B cell (primary cell): ENCODE results near the gene ARHGAP30. TPM values are rescaled to one million over a fixed set of nuclear protein-coding genes. Genes with fewer than 3 reads are reported as not detected.
"Not testable (repeated sequence)": the region's sequence is repeated elsewhere in the genome, so short reads cannot be mapped to it uniquely, and the experiment has no call there.

ENCODE experiments used
- ATAC-seq: fragments of 200-7000 bp; cut with Tn5 transposase; one replicate; pipeline ENCODE4 v1.10.0; 2021; ENCODE audit warnings: low read depth, mild to moderate bottlenecking, moderate number of reproducible peaks, moderate library complexity
- CTCF ChIA-PET: fragments of 350-600 bp; sonication (Branson Sonifier 250); formaldehyde crosslinking; loops from one replicate; lab custom pipeline; 2021; ENCODE audit warnings: antibody characterized with exemption, inconsistent platforms; lab: Charles Lee
- POLR2A ChIA-PET: fragments of 350-600 bp; sonication (Branson Sonifier 250); formaldehyde crosslinking; loops from one replicate; lab custom pipeline; 2021; ENCODE audit warnings: antibody characterized with exemption; lab: Charles Lee
- DNase-seq: peaks from one replicate; pipeline ENCODE4 v3.0.0; 2013
- H2AFZ ChIP-seq: 2 replicates; pipeline ENCODE4 v1.6.1; 2012; ENCODE audit warnings: mild to moderate bottlenecking, low read depth, low read length; ENCODE audit not compliant: insufficient read depth, poor library complexity, severe bottlenecking
- H3K27ac ChIP-seq, 2 donors: 1 replicate in 1 of 2; 2 replicates in 1 of 2; pipeline ENCODE4 v1.5.1; 2012 to 2013; ENCODE audit warnings: low read length in 2 of 2, mild to moderate bottlenecking in 2 of 2, moderate library complexity in 1 of 2
- H3K27me3 ChIP-seq, 4 experiments: fragments of 200-600 bp in 1 of 4; sonication (generic) in 1 of 4; replicated peaks in 1 of 4; 1 replicate in 2 of 4; 2 replicates in 2 of 4; pipeline versions ENCODE4 v1.6.1 to v1.7.0; 2013 to 2016; ENCODE audit warnings: low read length in 3 of 4, mild to moderate bottlenecking in 2 of 4, mixed read lengths in 1 of 4, moderate library complexity in 1 of 4; ENCODE audit not compliant: insufficient read depth in 4 of 4, control insufficient read depth in 3 of 4; ENCODE audit errors: control extremely low read depth in 1 of 4
- H3K36me3 ChIP-seq, 2 experiments: replicated peaks in 1 of 2; 1 replicate in 1 of 2; 2 replicates in 1 of 2; pipeline versions ENCODE4 v1.6.1 to v1.7.1; 2013; ENCODE audit warnings: low read length in 1 of 2; ENCODE audit not compliant: insufficient read depth in 2 of 2, control insufficient read depth in 1 of 2; ENCODE audit errors: control extremely low read depth in 1 of 2, extremely low read depth in 1 of 2
- H3K4me1 ChIP-seq, 2 donors: fragments of 200-600 bp in 1 of 2; sonication (generic) in 1 of 2; 1 replicate in 1 of 2; 2 replicates in 1 of 2; pipeline versions ENCODE4 v1.5.1 to v1.6.1; 2013 to 2017; ENCODE audit warnings: low read length in 2 of 2; ENCODE audit not compliant: control insufficient read depth in 2 of 2, insufficient read depth in 2 of 2
- H3K4me2 ChIP-seq: replicated peaks from 2 replicates; pipeline ENCODE3; 2012; ENCODE audit warnings: mild to moderate bottlenecking, low read depth, low read length; ENCODE audit not compliant: poor library complexity, severe bottlenecking
- H3K4me3 ChIP-seq, 5 experiments: fragments of 200-600 bp in 1 of 5; sonication (generic) in 1 of 5; 1 replicate in 3 of 5; 2 replicates in 2 of 5; pipeline versions ENCODE4 v1.5.1 to v1.7.0; 2011 to 2016; ENCODE audit warnings: low read length in 4 of 5, mild to moderate bottlenecking in 4 of 5, low read depth in 2 of 5, control low read depth in 1 of 5, moderate library complexity in 1 of 5; ENCODE audit not compliant: insufficient read depth in 1 of 5; ENCODE audit errors: control extremely low read depth in 1 of 5, extremely low read depth in 1 of 5
- H3K79me2 ChIP-seq: fragments of 200-600 bp; sonication (generic); one replicate; pipeline ENCODE4 v1.6.0; 2016; ENCODE audit warnings: low read length; ENCODE audit not compliant: control insufficient read depth, insufficient read depth
- H3K9ac ChIP-seq: fragments of 200-600 bp; sonication (generic); 2 replicates; pipeline ENCODE4 v1.6.1; 2017; ENCODE audit warnings: mild to moderate bottlenecking, low read length, moderate library complexity
- H3K9me3 ChIP-seq, 3 donors: one replicate each; pipeline versions ENCODE4 v1.6.1 to v1.7.1; 2013; ENCODE audit warnings: low read length in 2 of 3; ENCODE audit not compliant: control insufficient read depth in 2 of 3, insufficient read depth in 1 of 3; ENCODE audit errors: control extremely low read depth in 1 of 3
- H4K20me1 ChIP-seq: 2 replicates; pipeline ENCODE4 v1.6.0; 2012; ENCODE audit warnings: mild to moderate bottlenecking, low read length; ENCODE audit not compliant: insufficient read depth, control insufficient read depth, poor library complexity, severe bottlenecking
- H3K27ac Mint-ChIP-seq: one replicate; pipeline ENCODE4 v1.8.0; 2021; ENCODE audit warnings: mixed read lengths
- H3K27me3 Mint-ChIP-seq: one replicate; pipeline ENCODE4 v1.8.0; 2021; ENCODE audit warnings: mixed read lengths
- H3K4me1 Mint-ChIP-seq: one replicate; pipeline ENCODE4 v1.8.0; 2021; ENCODE audit warnings: mixed read lengths
- H3K4me3 Mint-ChIP-seq: one replicate; pipeline ENCODE4 v1.8.0; 2021; ENCODE audit warnings: mixed read lengths
- H3K9me3 Mint-ChIP-seq: one replicate; pipeline ENCODE4 v1.8.0; 2022; ENCODE audit warnings: mixed read lengths; ENCODE audit not compliant: insufficient read depth
- CTCF ChIP-seq: fragments of 200-600 bp; IDR thresholded peaks from one replicate; pipeline ENCODE4 v1.8.0; 2022; ENCODE audit warnings: antibody characterized with exemption, mild to moderate bottlenecking
- EZH2 ChIP-seq: IDR thresholded peaks from 2 replicates; pipeline ENCODE4 v1.6.1; 2012; ENCODE audit warnings: borderline replicate concordance, low read depth, mild to moderate bottlenecking, moderate library complexity, low read length; ENCODE audit not compliant: insufficient read depth, poor library complexity, severe bottlenecking
- WGBS: methylation state at CpG from one replicate; pipeline ENCODE4 v1.1.5; 2013; ENCODE audit warnings: missing lambda C conversion rate; ENCODE audit not compliant: insufficient coverage; 5-methylcytosine and 5-hydroxymethylcytosine counted together
- intact Hi-C: fragments of 100-400 bp; cut with micrococcal nuclease; formaldehyde crosslinking; loops from one replicate; pipeline ENCODE4 v1.10.0; 2022
- polyA plus RNA-seq: library from polyadenylated mRNA; depleted of rRNA; stranded (reverse); fragments of >200 nt; gene quantifications from 2 replicates; pipeline ENCODE4 v1.2.3, GENCODE V29; 2012
- total RNA-seq, 2 donors: library from RNA; stranded (reverse); fragments of 120-200 nt in 1 of 2; gene quantifications; 1 replicate in 1 of 2; 2 replicates in 1 of 2; pipeline versions ENCODE4 v1.2.3 to v1.2.4, GENCODE V29; 2013 to 2022

Gene ARHGAP30
- total and polyA plus RNA-seq, 2 donors (not counting 1 experiment from before 2014, with no cell fraction given) = 122 to 146 TPM

DNA sequence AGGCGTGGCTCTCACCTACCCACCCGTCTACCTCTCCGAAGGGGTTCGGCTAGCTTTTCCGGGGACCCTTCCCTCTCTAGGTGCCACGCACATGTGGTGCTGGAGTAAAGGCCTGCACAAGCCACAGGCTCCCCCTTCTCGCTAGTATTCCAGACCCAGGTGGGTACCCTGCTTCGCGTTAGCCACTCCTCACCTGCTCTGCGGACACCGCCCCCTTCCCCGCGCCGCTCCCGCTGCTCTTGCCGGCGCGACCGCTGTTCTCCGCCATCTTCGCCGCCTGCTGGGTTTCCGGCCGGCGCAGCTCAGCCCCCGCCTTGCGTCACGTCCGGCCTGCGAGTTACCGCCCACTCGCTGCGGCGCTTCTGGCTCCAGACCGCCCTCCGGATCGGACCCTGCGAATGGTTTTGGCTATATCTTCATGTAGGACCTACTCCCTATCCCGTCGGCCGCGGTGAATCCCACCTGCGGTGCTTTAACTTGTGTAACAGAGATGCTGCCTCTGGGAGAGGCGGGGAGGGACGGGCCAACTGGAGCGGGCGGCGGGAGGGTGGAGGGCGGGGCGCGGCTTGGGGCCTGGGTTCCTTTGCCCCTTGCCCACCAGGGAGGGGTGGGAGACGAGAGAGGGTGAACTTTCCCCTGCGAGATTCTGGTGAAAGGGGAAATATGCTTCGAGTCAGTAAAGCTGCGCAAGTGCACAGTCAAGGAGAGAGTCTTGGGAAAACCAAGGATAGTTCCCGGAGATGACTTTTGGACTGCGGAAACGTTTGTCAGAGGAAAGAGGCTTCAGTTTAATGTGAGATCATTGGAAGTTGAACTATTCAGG, 48.3 kb upstream of the ARHGAP30 start, which contains the start of the genes NIT1 and PFDN2:
NIT1 (plus strand) TSS at position 347 of the 823 bp plus-strand sequence; CDS start at position 419, 72 bp downstream.
PFDN2 (minus strand) TSS at position 279 of the 823 bp plus-strand sequence; CDS start at position 268, 11 bp downstream.
- H3K79me2 ChIP-seq = peaks cover 78% of the 10 kb centered on the region
- peaks cover 78% of the 10 kb centered on the region for H3K4me1 Mint-ChIP-seq
- intact Hi-C loops = loop anchor here (1.0 to 2.0 kb wide), 5 partner anchors 14 to 73 kb away; partner anchors contain the start of genes DEDD, KLHDC9, PPOX and UFC1
- H3K27me3 Mint-ChIP-seq = no peaks in the 10 kb centered on the region
- H3K27ac ChIP-seq = peak within 1 kb of the TSS; percentile 86 to 89
- ChIA-PET POLR2A (interaction anchor here (1.0 to 1.4 kb wide), 7 partner anchors 13 to 97 kb away, joined by 3 to 12 read pairs (median 7); partner anchors contain the start of genes DEDD, F11R, KLHDC9 and TSTD1), CTCF (interaction anchor here (0.9 to 2.6 kb wide), 7 partner anchors 13 to 121 kb away, joined by 3 to 13 read pairs (median 5); partner anchors contain the start of genes DEDD, KLHDC9 and PPOX)
- peak within 1 kb of the TSS; percentile 94 for H3K27ac Mint-ChIP-seq
- peaks cover 12% of the 10 kb centered on the region for H4K20me1 ChIP-seq
- H3K36me3 ChIP-seq = peaks cover 5 to 29% of the 10 kb centered on the region in 2 experiments
- WGBS = under 1% methylated on average over 57 of the region's 58 CpGs
- H3K27me3 ChIP-seq = no peaks in the 10 kb centered on the region
- peak within 1 kb of the TSS; percentile 97 for H3K4me3 Mint-ChIP-seq
- no peaks in the 10 kb centered on the region for H3K9me3 ChIP-seq
- peak within 1 kb of the TSS; percentile 71 to 98 (median 97) for H3K4me3 ChIP-seq
- H3K4me1 ChIP-seq = peaks cover 45 to 54% of the 10 kb centered on the region in 2 donors
- ATAC-seq = peak; percentile 84
- peak within 1 kb of the TSS; percentile 89 for H3K9ac ChIP-seq
- DNase-seq = peak; percentile 90
- peak within 1 kb of the TSS; percentile 81 for H3K4me2 ChIP-seq
- peak within 1 kb of the TSS; percentile 89 for H2AFZ ChIP-seq
- TF ChIP-seq EZH2 (no peak), CTCF (no peak)
- no peaks in the 10 kb centered on the region for H3K9me3 Mint-ChIP-seq

DNA sequence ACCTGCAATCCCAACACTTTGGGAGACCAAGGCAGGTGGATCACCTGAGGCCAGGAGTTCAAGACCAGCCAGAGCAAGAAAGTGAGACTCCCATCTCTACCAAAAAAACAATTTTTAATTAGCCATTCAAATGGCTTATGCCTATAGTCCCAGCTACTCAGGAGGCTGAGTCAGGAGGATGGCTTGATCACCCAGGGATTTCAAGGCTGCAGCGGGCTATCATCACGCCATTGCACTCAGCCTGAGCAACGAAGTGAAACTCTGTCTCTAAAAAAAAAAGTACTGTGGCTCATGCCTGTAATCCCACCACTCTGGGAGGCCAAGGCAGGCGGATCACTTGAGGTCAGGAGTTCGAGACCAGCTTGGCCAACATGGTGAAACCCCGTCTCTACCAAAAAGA, 46.3 kb upstream of the ARHGAP30 start:
- H3K9me3 Mint-ChIP-seq, H3K27me3 ChIP-seq, H2AFZ ChIP-seq, ATAC-seq, H3K9ac ChIP-seq, H3K4me3 ChIP-seq, intact Hi-C loops, DNase-seq, H3K9me3 ChIP-seq, H3K27me3 Mint-ChIP-seq, H3K4me2 ChIP-seq, H3K27ac ChIP-seq, H3K27ac Mint-ChIP-seq: not testable (repeated sequence)
- Histone ChIP-seq H4K20me1 (peaks cover 26% of the 10 kb centered on the region), H3K79me2 (peaks cover 99% of the 10 kb centered on the region), H3K36me3 (peaks cover 11 to 12% of the 10 kb centered on the region in 2 experiments), H3K4me1 (peaks cover 36 to 42% of the 10 kb centered on the region in 2 donors)
- Mint-ChIP-seq H3K4me3 (peak overlapping the region; percentile 19), H3K4me1 (peaks cover 70% of the 10 kb centered on the region)
- CTCF ChIA-PET = interaction anchor here (0.5 to 2.6 kb wide), 2 partner anchors 19 to 25 kb away, joined by 3 to 13 read pairs; partner anchors contain the start of gene KLHDC9
- POLR2A ChIA-PET = interaction anchor here (1.3 kb wide), 1 partner anchor 17 kb away, joined by 3 read pairs; the partner anchor contains the start of gene KLHDC9
- WGBS = 91% methylated on average over 6 of the region's 6 CpGs
